HepG2 (cell line): ENCODE results near the gene RBMS2. TPM values are rescaled to one million over a fixed set of nuclear protein-coding genes. Genes with fewer than 3 reads are reported as not detected.

Experiments used
- ATAC-seq: fragments of 200-7000 bp; cut with Tn5 transposase; 3 replicates; pipeline ENCODE4 v1.9.1; 2020; ENCODE audit warnings: mild to moderate bottlenecking, moderate library complexity
- BruUV-seq: library from RNA; stranded (reverse); fragments of 400-500 nt; replicated peaks from 2 replicates; lab custom pipeline; 2021; lab: Mats Ljungman, UMichigan
- CTCF ChIA-PET: fragments of 300-600 bp; formaldehyde crosslinking; extraction: SDS; loops from one replicate; lab custom pipeline; 2021; ENCODE audit warnings: low total read pairs, inconsistent platforms, low intra/inter-chr PET ratio; lab: Yijun Ruan, JAX
- POLR2A ChIA-PET: fragments of 350-600 bp; sonication (Branson Sonifier 250); formaldehyde crosslinking; loops from one replicate; lab custom pipeline; 2020; ENCODE audit warnings: antibody characterized with exemption, inconsistent platforms; lab: Yijun Ruan, JAX
- DNase-seq: peaks from one replicate; pipeline ENCODE4 v3.0.0-alpha.2; 2015; ENCODE audit warnings: low spot score
- FAIRE-seq: peaks from 3 replicates; lab custom pipeline; 2011; peaks lifted over from hg19 to GRCh38; lab: Jason Lieb, UNC
- H2AFZ ChIP-seq: one replicate; pipeline ENCODE4 v1.6.1; 2011; ENCODE audit warnings: low read length, inconsistent platforms
- H3K27ac ChIP-seq: fragments of 300-600 bp; 3 replicates; pipeline ENCODE4 v1.8.0; 2011; ENCODE audit warnings: mixed run types, mild to moderate bottlenecking, mixed read lengths, low read length, inconsistent platforms; ENCODE audit not compliant: insufficient read depth; ENCODE audit errors: extremely low read length
- H3K27me3 ChIP-seq, 2 experiments: fragments of 200-600 bp in 1 of 2; 2 replicates in 1 of 2; 3 replicates in 1 of 2; pipeline versions ENCODE4 v1.6.0 to v1.8.0; 2011; ENCODE audit warnings: low read length in 2 of 2, mild to moderate bottlenecking in 2 of 2, moderate library complexity in 2 of 2, inconsistent platforms in 1 of 2; ENCODE audit not compliant: insufficient read depth in 2 of 2, control insufficient read depth in 1 of 2
- H3K36me3 ChIP-seq, 2 experiments: fragments of 200-600 bp in 1 of 2; replicated peaks in 1 of 2; 2 replicates in 1 of 2; 3 replicates in 1 of 2; pipeline versions ENCODE4 v1.5.1 to v1.8.0; 2011; ENCODE audit warnings: low read length in 2 of 2, inconsistent platforms in 1 of 2; ENCODE audit not compliant: insufficient read depth in 2 of 2, control insufficient read depth in 1 of 2
- H3K4me1 ChIP-seq: 2 replicates; pipeline ENCODE4 v1.5.1; 2012; ENCODE audit warnings: low read length, inconsistent platforms; ENCODE audit not compliant: insufficient read depth
- H3K4me2 ChIP-seq: 2 replicates; pipeline ENCODE4 v1.6.0; 2011; ENCODE audit warnings: low read depth, low read length, inconsistent platforms
- H3K4me3 ChIP-seq, 3 experiments: fragments of 200-600 bp in 1 of 3; sonication (generic), shearing (Covaris generic) in 1 of 3; replicated peaks in 1 of 3; 2 replicates each; pipeline ENCODE4 v1.5.1; 2011 to 2016; ENCODE audit warnings: low read length in 3 of 3, inconsistent platforms in 2 of 3, low read depth in 2 of 3, mild to moderate bottlenecking in 2 of 3, control low read depth in 1 of 3, mixed read lengths in 1 of 3; ENCODE audit not compliant: insufficient read depth in 1 of 3
- H3K79me2 ChIP-seq: one replicate; pipeline ENCODE4 v1.6.1; 2011; ENCODE audit warnings: low read length, inconsistent platforms; ENCODE audit not compliant: insufficient read depth
- H3K9ac ChIP-seq: 2 replicates; pipeline ENCODE4 v1.6.0; 2011; ENCODE audit warnings: mild to moderate bottlenecking, low read depth, low read length, inconsistent platforms; ENCODE audit not compliant: insufficient read depth
- H3K9me3 ChIP-seq: 2 replicates; pipeline ENCODE4 v1.5.1; 2012; ENCODE audit warnings: mild to moderate bottlenecking, low read length
- H4K20me1 ChIP-seq: 2 replicates; pipeline ENCODE4 v1.6.0; 2011; ENCODE audit warnings: inconsistent platforms, mild to moderate bottlenecking, low read length, moderate library complexity; ENCODE audit not compliant: insufficient read depth
- CBFB ChIP-seq: sonication (generic); formaldehyde crosslinking; IDR thresholded peaks from 2 replicates; pipeline ENCODE4 v1.4.0; 2020; ENCODE audit warnings: missing genetic modification reagents
- DDIT3 ChIP-seq: sonication (generic); formaldehyde crosslinking; IDR thresholded peaks from 2 replicates; pipeline ENCODE4 v1.4.0; 2020; ENCODE audit warnings: mild to moderate bottlenecking, missing genetic modification reagents
- KAT7 ChIP-seq: IDR thresholded peaks from 2 replicates; pipeline ENCODE4 v1.6.1; 2018; ENCODE audit warnings: borderline replicate concordance, missing compliant biosample characterization
- MBNL3 ChIP-seq: fragments of 250-450 bp; sonication (Bioruptor Pico); conservative IDR thresholded peaks from 2 replicates; pipeline ENCODE4 v1.8.0; 2022; ENCODE audit warnings: mild to moderate bottlenecking, inconsistent platforms
- MXD1 ChIP-seq: sonication (generic); formaldehyde crosslinking; IDR thresholded peaks from 2 replicates; pipeline ENCODE4 v1.4.0; 2020; ENCODE audit warnings: mild to moderate bottlenecking, missing genetic modification reagents
- NFE2L1 ChIP-seq: sonication (generic); formaldehyde crosslinking; IDR thresholded peaks from 2 replicates; pipeline ENCODE4 v1.4.0; 2020; ENCODE audit warnings: missing genetic modification reagents, mild to moderate bottlenecking, borderline replicate concordance
- PAX8 ChIP-seq: sonication (generic); formaldehyde crosslinking; IDR thresholded peaks from 2 replicates; pipeline ENCODE4 v1.8.0; 2022; ENCODE audit warnings: mild to moderate bottlenecking, missing genetic modification reagents, borderline replicate concordance
- PBX2 ChIP-seq: IDR thresholded peaks from 2 replicates; pipeline ENCODE4 v1.6.1; 2016; ENCODE audit warnings: control low read depth
- PLRG1 ChIP-seq: fragments of 450-650 bp; conservative IDR thresholded peaks from 2 replicates; pipeline ENCODE4 v1.6.1; 2016
- SYNCRIP ChIP-seq: fragments of 200-400 bp; formaldehyde crosslinking; IDR thresholded peaks from 2 replicates; pipeline ENCODE4 v1.6.1; 2018; ENCODE audit warnings: mild to moderate bottlenecking, low read depth, low read length; ENCODE audit not compliant: insufficient read depth
- ZFP36L2 ChIP-seq: sonication (generic); formaldehyde crosslinking; IDR thresholded peaks from 2 replicates; pipeline ENCODE4 v1.4.0; 2020; ENCODE audit warnings: missing genetic modification reagents
- ZNF337 ChIP-seq: sonication (generic); formaldehyde crosslinking; IDR thresholded peaks from 2 replicates; pipeline ENCODE4 v1.5.1; 2020; ENCODE audit warnings: missing genetic modification reagents, low read depth, mild to moderate bottlenecking, borderline replicate concordance
- ZNF350 ChIP-seq: sonication (generic); formaldehyde crosslinking; IDR thresholded peaks from 2 replicates; pipeline ENCODE4 v1.4.0; 2020; ENCODE audit warnings: mild to moderate bottlenecking, low read depth, missing genetic modification reagents, borderline replicate concordance
- ZNF672 ChIP-seq: sonication (generic); formaldehyde crosslinking; IDR thresholded peaks from 2 replicates; pipeline ENCODE4 v1.8.1; 2022; ENCODE audit warnings: missing genetic modification reagents
- ZNF772 ChIP-seq: sonication (generic); formaldehyde crosslinking; IDR thresholded peaks from 2 replicates; pipeline ENCODE4 v1.5.0; 2020; ENCODE audit warnings: mild to moderate bottlenecking, missing genetic modification reagents
- ZSCAN29 ChIP-seq: sonication (generic); formaldehyde crosslinking; conservative IDR thresholded peaks from 2 replicates; pipeline ENCODE4 v1.4.0; 2020; ENCODE audit warnings: mild to moderate bottlenecking, missing genetic modification reagents
- WGBS: methylation state at CpG from one replicate; pipeline ENCODE4 v1.1.6; 2017; ENCODE audit warnings: low lambda C conversion rate; 5-methylcytosine and 5-hydroxymethylcytosine counted together
- in situ Hi-C: cut with HindIII; loops from 2 replicates; pipeline ENCODE4 v1.10.0; 2017; ENCODE audit warnings: low pct_unique_long_range_greater_than_20kb; ENCODE audit not compliant: extremely low pct_ligation_motif_present
- intact Hi-C: fragments of 100-400 bp; cut with micrococcal nuclease; formaldehyde crosslinking; loops from one replicate; pipeline ENCODE4 v1.10.0; 2022; ENCODE audit not compliant: unreplicated experiment
- polyA plus RNA-seq, 8 experiments: library from polyadenylated mRNA; depleted of rRNA in 3 of 8; stranded (reverse) in 7 of 8; unstranded in 1 of 8; fragments of >200 nt; fragmentation: Illumina TruSeq in 4 of 8; extraction: Trizol in 4 of 8; gene quantifications; 2 replicates each; pipeline versions ENCODE4 v1.2.1 to v1.2.3, GENCODE V29; 2011 to 2016; ENCODE audit warnings: low read depth in 4 of 8, missing spikeins in 1 of 8, mixed read lengths in 1 of 8; ENCODE audit not compliant: insufficient read depth in 1 of 8
- total RNA-seq, 5 experiments: library from RNA; depleted of rRNA; stranded (reverse); fragments of >200 nt; fragmentation: Illumina TruSeq; extraction: Trizol; gene quantifications; 2 replicates each; pipeline ENCODE4 v1.2.3, GENCODE V29; 2016; ENCODE audit warnings: low read depth in 1 of 5
- TF ChIP-seq, protein P1 (sequence below): sonication (generic); formaldehyde crosslinking; IDR thresholded peaks from 2 replicates; pipeline ENCODE4 v1.4.0; 2020; ENCODE audit warnings: mild to moderate bottlenecking, missing genetic modification reagents, borderline replicate concordance
- TF ChIP-seq, protein P2 (sequence below): sonication (generic); formaldehyde crosslinking; IDR thresholded peaks from 2 replicates; pipeline ENCODE4 v1.9.0; 2021; ENCODE audit warnings: missing genetic modification reagents, borderline replicate concordance

RBMS2 gene
- total and polyA plus RNA-seq, 2 of the 13 experiments (the other 11 are each of a cell fraction or from before 2014, with no cell fraction given) = 0.53 to 7.4 TPM

DNA sequence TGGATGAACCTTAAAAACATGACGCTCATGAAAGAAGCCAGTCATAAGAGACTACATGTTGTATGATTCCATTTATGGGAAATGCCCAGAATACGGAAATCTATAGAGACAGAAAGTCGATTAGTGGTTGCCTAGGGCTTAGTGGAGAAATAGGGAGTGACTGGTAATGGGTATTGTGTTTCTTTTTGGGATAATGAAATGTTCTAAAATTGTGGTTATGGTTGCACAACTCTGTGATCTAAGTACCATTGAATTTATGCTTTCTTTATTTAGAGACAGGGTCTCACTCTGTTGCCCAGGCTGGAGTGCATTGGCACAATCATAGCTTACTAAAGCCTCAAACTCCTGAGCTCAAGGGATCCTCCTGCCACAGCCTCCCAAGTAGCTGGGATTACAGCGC lies 8.0 kb downstream of the RBMS2 start:
- H3K27me3 ChIP-seq = no peaks in the 10 kb centered on the region
- ChIA-PET POLR2A (no interaction called here), CTCF (no interaction called here)
- no peaks in the 10 kb centered on the region for H3K36me3 ChIP-seq
- no TSS peak for BruUV-seq
- H3K79me2 ChIP-seq = no peaks in the 10 kb centered on the region
- no peak overlapping the region for H3K4me3 ChIP-seq
- DNase-seq = no peak
- in situ Hi-C loops (no loop called here), intact Hi-C loops (no loop called here)
- peaks cover 17% of the 10 kb centered on the region for H3K4me1 ChIP-seq
- no peaks in the 10 kb centered on the region for H4K20me1 ChIP-seq
- no peaks in the 10 kb centered on the region for H3K9me3 ChIP-seq
- no peak overlapping the region for H3K4me2 ChIP-seq
- H2AFZ ChIP-seq = no peak overlapping the region
- TF ChIP-seq ZNF672 (CRISPR knock-in tag) = no peak
- no peak for TF ChIP-seq KAT7
- TF ChIP-seq ZFP36L2 (CRISPR knock-in tag) = no peak
- TF ChIP-seq ZNF772 (CRISPR knock-in tag) = no peak
- TF ChIP-seq, protein P1, sequence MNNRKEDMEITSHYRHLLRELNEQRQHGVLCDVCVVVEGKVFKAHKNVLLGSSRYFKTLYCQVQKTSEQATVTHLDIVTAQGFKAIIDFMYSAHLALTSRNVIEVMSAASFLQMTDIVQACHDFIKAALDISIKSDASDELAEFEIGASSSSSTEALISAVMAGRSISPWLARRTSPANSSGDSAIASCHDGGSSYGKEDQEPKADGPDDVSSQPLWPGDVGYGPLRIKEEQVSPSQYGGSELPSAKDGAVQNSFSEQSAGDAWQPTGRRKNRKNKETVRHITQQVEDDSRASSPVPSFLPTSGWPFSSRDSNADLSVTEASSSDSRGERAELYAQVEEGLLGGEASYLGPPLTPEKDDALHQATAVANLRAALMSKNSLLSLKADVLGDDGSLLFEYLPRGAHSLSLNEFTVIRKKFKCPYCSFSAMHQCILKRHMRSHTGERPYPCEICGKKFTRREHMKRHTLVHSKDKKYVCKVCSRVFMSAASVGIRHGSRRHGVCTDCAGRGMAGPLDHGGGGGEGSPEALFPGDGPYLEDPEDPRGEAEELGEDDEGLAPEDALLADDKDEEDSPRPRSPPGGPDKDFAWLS = no peak
- no peak for TF ChIP-seq ZNF337 (CRISPR knock-in tag)
- no peak for TF ChIP-seq SYNCRIP
- no peak for TF ChIP-seq MBNL3
- TF ChIP-seq MXD1 = no peak
- no peak for TF ChIP-seq ZNF350
- no peak for TF ChIP-seq DDIT3
- TF ChIP-seq NFE2L1 (CRISPR knock-in tag) = no peak
- TF ChIP-seq PBX2 (CRISPR knock-in tag) = no peak
- no peak for TF ChIP-seq PLRG1
- TF ChIP-seq PAX8 = no peak
- TF ChIP-seq ZSCAN29 (CRISPR knock-in tag) = no peak
- TF ChIP-seq, protein P2, sequence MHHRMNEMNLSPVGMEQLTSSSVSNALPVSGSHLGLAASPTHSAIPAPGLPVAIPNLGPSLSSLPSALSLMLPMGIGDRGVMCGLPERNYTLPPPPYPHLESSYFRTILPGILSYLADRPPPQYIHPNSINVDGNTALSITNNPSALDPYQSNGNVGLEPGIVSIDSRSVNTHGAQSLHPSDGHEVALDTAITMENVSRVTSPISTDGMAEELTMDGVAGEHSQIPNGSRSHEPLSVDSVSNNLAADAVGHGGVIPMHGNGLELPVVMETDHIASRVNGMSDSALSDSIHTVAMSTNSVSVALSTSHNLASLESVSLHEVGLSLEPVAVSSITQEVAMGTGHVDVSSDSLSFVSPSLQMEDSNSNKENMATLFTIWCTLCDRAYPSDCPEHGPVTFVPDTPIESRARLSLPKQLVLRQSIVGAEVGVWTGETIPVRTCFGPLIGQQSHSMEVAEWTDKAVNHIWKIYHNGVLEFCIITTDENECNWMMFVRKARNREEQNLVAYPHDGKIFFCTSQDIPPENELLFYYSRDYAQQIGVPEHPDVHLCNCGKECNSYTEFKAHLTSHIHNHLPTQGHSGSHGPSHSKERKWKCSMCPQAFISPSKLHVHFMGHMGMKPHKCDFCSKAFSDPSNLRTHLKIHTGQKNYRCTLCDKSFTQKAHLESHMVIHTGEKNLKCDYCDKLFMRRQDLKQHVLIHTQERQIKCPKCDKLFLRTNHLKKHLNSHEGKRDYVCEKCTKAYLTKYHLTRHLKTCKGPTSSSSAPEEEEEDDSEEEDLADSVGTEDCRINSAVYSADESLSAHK = no peak
- no peak for TF ChIP-seq CBFB (CRISPR knock-in tag)
- H3K27ac ChIP-seq = no peak overlapping the region
- H3K9ac ChIP-seq = no peak overlapping the region
- 78% methylated on average over 4 of the region's 4 CpGs for WGBS
- ATAC-seq = no peak
- no peak for FAIRE-seq
